NCI-H345 treated with DMSO at 0.1 percent for 48 hours (cell line): ENCODE measurements around the gene TMC4.
A peak's percentile ranks its signal among the peaks of the same experiment; 100 is the strongest.
"Not testable (repeated sequence)": the region's sequence is repeated elsewhere in the genome, so short reads cannot be mapped to it uniquely, and the experiment has no call there.

Experiments used
- DNase-seq: peaks from one replicate; lab custom pipeline; 2025; ENCODE audit not compliant: unreplicated experiment; lab: John Stamatoyannopoulos, UW

The TMC4 gene

DNA sequence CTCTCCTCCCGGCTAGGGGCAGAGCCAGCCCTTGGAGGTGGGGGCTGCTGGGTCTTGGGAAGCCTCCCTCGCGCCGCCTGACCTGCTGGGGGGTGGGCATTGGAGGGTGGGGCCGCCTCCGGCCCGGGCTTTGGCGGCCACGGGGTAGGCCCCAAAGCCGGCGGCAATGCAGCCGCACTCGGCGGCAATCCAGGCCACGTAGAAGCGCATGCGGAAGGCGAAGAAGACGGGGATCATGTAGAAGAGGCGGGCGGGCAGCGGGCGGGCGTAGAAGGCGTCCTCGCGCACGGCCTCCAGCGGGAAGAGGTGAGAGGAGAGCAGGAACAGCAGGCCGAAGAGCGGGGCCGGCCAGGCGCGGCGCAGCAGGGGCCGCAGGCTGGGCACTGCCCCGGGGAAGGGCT, 7.7 kb upstream of the TMC4 start:
- DNase-seq = no peak

DNA sequence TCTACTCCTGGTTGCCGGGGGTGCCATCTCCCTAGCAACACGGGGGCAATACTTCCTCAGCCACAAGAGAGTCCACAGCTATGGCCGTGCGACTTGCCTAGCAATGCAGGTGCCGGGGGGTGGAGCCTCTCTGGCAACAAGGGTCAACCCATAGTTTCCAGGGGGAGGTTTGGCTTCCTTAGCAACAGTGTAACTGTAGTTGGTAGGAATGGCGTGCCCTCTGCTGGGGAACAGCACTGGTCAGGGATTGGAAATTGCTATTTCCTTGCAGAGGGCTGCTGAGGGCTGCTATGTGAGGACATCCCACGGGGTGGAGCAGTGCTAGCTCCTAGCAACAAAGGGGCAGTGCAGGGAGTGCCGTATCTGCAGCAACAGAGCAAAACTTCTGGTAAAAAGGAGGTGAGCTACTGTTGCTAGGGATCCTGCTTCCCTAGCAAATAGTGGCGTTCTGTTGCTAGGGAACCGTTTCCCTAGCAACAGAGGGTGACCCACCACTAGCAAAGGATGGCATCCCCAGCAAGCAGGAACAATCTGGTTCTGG, 7.0 kb upstream of the TMC4 start:
- DNase-seq = no peak

DNA sequence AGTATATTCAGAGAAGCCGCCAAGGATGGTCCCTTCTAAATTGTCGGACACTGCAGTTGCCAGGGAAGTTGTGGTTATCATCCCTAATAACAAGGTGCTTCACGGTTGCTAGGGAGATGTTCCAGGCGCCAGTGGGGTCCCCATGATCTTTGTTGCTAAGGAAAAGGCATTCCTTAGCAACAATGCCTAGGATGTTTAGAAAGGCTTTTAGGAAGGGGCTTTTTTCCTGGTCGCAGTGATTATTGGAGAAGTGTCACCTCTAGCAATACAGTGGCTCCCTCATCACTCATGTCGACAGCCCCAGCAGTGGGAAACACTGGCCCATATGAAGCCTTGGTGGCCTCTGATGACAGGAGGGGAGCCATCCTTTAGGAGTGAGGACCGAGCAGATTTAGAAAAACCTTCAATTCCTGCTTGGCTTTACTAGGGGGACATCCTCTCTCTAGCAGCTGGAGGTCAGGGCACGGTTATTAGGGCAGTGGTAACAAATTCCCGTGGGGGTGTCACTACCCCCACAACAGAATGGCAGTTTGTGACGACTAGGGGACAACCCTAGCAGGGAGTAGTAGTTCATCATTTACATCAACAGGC, 6.4 kb upstream of the TMC4 start:
- DNase-seq = no peak

DNA sequence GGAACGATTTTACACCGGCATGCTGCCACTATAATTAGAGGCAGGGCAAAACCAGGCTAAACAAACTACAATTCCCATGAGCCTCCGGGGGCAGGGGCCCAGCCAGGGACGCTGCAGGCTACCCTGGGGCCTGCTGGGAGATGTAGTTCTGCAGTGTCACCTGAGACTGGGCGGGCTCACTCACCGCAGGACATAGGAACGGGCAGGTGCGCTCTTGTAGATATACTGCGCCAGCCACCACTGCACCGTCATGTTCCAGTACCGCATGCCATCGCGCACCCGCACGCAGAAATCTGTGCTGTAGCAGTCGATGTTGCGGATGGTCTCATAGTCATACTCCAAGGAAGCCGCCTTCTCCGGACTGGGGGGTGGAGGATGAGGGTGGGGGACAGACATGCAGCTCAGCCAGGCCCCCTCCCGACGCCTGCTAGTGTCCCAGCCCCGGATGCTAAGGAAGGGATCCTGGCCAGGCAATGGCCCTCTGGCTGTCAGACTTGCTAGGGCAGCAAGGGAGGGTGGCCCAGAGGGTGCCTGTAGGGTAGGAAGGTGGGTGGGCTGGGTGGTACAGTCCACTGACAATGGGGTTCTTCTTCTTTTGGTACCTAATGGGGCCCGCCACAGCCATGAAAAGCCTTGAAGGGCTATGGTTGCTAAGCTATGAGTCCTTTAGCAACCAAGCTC, 5.8 kb upstream of the TMC4 start:
- DNase-seq = no peak

DNA sequence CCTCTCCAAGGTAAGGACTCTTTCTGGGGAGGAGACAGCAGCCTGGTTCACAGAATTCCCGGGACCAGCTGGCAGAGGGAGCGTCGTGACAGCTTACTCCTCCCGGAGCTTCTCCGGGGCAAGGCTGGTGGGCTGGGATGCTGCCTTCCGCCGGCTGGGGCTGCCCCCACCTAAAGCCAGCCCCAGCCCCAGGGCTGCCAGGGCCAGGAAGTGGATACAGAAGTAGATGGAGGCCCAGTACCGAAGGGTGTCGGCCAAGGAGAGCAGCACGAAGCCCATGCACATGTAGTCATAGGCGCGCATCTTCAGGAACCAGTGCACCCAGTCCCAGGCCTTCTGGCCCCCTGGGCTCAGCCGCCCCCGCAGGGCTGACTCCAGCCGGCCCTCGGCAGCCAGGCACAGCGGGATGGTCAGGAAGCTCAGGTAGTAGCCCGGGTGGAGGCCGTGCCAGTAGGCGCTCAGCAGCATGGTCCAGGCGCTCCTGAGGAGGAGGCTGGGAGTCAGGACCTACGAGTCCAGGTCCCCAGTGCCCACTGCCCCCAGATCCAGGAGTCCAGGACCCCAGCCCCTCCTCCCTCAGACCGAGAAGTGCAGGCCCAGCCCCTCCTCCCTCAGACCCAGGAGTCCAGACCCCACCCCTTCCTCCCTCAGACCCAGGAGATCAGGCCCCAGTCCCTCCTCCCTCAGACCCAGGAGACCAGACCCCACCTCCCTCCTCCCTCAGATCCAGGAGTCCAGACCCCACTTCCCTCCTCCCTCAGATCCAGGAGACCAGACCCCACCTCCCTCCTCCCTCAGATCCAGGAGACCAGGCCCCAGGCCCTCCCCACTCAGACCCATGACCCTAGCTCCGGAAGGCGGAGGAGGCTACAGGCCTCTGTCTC, 1.2 kb upstream of the TMC4 start:
- DNase-seq = no peak

DNA sequence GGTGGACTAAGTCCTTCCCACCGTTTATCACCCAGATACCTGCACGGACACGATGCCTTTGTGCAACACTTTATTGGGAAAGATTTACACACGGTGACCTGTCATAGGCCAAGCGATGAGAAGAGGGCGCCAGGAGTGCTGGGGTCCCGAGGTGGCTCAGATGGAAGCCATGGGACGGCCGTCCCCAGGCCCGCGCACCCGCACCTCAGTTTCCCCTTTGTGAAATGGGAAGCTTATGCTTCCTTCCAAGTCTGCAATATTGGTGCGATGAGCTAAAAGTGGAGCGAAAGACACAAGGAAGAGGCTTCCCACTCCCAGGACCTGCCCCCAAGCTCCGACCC, 369 bp upstream of the TMC4 start:
- no peak for DNase-seq

DNA sequence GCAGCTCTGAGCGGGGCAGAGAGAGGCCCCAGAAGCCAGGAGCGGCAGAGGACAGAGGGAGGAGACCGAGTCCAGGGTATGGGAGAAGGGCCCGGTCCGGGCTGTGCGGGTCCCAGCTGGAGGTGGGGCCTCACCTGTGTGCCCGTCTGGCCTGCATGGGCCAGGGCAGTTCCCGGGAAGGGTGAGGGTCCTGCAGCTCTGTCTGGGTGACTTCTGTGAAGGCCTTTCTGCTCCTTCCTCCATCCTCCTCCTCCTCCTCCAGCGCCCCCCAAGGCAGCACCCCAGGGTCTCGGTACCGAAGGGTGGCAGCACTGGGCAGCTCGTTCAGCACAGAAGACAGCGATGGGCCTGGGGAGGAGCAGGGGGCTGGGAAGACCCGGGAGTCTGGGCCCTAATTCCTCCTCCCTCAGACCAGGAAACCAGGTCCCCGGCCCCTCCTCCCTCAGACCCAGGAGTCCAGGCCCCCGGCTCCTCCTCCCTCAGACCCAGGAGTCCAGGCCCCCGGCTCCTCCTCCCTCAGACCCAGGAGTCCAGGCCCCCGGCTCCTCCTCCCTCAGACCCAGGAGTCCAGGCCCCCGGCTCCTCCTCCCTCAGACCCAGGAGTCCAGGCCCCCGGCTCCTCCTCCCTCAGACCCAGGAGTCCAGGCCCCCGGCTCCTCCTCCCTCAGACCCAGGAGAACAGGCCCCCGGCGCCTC, 1.1 kb downstream of the TMC4 start:
- not testable (repeated sequence) for DNase-seq

DNA sequence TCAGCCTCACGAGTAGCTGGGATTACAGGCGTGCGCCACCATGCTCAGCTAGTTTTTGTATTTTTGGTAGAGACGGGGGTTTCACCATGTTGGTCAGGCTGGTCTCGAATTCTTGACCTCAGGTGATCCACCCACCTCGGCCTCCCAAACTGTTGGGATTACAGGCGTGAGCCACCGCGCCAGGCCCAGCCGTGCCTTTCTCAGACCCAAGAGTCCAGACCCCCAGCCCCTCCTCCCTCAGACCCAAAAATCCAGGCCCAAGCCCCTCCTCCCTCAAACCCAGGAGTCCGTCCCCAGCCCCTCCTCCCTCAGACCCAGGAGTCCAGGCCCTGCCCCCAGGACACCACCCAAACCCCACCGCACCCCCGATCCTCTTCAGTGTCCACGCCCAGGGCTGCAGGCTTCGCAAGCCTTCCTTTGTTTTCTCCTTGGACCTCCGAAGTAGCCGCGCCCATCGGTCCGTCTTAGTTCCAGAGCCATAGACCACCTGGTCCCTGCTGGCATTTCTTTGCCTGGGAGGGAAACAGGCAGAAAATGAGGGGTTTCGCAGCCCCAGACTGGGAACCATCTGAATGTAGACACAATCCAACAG, 3.7 kb downstream of the TMC4 start:
- DNase-seq = no peak

DNA sequence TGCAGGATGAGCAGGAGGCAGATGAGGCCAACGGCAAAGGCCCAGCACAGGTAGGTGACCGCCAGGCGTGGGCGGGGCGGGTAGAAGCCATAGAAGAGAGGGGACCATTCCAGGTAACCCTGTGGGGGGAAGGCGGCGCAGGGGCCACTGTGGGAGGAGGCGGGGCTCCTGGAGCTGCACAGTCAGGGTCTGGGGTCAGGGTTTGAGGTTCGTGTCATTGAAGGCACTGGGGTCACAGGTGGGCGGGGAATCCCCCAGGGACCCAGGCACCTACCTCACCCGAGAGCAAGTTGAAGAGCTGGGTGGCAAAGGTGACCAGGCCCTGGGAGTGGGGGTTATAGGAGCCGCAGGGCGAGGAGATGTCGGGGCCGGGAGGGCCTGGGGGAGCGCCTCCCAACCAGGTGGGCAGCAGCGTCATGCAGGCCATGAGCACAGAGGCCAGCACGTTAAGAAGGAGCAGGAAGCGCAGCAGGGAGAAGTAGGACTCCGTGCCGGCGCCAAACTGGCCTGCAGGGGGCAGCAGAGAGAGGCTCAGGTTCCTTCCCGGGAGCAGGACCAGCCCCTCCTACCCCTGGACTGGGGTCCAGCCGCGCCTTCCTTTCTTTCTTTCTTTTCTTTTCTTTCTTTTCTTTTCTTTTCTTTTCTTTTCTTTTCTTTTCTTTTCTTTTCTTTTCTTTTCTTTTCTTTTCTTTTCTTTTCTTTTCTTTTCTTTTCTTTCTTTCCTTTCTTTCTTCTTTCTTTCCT, 4.6 kb downstream of the TMC4 start:
- DNase-seq = peak; percentile 10

DNA sequence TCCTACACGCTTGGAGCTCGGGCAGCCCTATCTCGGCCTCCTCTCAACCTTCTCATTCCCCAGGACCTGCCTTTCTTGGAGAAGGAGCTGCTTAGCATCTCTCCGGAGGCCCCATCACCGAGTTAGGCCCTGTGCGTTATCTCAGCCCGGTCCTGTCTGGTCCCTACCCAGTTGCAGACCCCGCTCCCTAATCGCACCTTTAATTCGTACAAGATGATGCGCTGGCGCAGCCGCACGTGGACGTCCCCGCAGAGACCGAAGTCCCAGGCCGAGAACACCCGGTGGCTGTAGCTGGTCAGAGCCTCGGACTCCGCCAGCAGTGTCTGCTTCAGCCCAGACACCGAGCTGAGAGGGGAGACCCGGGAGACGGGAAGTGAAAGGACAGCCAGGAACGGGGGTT, 7.7 kb downstream of the TMC4 start:
- DNase-seq = no peak

DNA sequence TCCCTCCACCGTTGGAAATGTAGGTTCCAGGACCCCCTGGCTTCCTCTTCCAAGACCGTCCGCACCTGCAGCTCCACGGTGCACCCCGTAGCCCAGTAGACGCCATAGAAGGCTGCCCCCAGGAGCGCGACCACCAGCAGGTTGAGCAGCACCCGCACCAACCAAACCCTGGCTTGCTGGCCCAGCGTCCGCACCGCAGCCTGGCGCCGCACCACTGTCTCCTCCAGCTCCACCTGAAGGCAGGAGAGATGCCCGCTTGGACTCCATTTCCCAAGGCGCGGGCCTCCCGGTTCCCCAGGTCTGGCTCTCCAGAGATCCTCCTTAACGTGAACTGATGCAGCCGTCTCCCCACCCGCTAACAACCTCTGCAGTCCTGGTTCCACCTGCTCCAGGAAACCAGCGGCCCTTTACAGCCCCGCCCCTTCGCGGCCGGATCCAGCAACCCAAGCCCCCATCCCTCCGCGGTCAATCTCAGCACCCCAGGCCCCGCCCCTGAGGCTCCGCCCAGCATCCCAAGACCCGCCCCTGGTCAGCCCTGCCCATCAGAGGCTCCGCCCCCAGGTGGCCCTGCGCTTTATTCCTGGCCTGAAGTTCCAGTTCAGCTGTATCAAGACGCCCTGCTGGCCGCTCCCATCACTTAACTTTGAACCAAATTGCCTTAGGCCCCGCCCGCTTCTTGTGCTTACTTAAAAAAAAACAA, 8.4 kb downstream of the TMC4 start:
- no peak for DNase-seq

DNA sequence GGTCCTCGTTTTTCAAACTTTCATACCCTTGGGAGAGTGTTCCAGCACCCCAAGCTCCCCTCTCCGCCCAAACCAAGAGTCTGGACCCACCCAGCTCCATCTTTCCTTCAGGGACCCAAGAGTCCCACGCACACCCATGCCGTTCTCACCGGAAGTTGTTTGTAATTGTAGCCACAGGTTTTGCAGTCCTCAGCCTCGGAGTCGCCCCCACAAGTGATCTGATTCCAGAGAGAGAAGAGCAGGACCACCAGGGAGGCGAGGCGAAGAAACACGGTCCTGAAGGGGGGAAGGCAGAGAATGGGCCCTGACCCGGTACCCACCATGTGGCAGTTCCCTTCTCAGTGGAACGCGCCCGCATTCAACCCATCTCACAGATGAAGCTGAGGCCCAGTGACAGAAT, 10.1 kb downstream of the TMC4 start:
- DNase-seq = no peak

DNA sequence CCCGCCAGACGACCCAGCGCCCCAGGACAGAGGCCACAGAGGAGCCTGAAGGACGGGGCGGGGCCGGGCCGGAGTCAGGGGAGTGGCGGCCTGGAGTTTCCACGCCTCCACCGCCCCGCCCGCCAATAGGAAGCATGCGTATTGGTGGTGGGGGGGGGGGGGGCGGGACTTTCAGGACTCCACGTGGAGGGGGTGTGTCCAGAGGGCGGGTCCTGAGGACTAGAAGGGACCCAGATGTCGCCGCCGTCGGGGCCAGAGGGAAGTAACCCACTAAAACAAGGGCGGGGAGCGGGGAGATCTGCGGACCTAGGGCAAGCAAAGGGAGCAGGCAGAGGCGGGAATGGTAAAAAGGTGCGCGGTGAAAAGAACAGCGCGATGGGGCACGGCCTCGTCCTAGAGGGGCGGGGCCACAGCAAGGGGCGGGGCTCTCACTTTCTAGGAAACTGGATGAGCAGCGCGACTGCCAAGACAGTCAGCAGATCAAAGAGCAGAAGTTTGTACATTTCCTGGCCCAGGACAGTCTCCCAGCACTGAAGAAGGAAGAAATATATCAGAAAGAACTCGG, 10.6 kb downstream of the TMC4 start:
- peak; percentile 32 for DNase-seq

DNA sequence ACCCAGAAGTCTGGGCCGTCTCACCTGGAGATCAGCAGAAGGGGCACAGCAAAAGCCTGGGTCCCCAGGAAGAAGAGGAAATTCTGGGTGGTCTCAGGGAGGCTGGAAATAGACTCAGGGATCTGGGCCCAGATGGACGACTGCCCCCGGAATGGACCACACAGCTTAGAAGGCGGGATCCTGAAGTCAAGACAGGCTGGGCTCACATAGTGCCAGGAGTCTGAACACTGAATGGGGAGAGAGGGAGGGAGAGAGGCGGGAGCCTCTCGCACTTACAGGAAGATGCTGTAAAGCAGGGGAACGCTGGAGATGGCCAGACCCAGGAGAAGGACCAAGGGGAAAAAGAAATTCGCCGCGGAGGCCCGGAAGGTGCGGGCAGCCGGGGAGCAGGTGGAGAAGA, 12.1 kb downstream of the TMC4 start:
- DNase-seq = no peak

DNA sequence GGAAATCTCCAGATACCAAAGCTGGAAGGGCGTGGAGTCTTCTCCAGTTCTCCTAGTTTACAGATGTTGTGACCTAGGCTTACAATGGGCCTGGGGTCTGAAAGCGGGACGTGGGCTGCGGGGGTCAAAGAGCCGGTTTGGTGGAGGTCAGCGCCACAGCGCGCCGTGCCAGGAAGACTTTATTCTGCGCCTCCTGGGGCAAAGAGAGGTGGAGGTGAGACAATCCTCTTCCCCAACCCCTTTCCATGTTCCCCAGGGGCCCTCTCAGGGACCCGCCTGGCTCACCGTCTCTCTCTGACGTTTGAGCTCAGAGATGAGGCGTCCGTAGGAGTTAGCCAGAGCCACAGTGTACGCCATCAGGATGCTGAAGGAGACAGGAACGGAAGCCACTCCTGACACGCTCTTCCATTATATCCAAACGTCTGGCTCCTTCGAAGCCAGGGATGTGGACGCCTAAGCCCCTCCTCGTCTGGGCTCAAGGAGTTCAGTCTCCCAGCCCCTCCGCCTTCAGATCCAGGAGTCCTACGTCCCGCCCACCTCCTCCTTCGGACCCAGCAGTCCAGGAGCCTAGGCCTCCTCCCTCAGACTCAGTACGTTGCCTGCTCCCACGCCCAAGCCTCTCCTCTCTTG, 12.7 kb downstream of the TMC4 start:
- no peak for DNase-seq

DNA sequence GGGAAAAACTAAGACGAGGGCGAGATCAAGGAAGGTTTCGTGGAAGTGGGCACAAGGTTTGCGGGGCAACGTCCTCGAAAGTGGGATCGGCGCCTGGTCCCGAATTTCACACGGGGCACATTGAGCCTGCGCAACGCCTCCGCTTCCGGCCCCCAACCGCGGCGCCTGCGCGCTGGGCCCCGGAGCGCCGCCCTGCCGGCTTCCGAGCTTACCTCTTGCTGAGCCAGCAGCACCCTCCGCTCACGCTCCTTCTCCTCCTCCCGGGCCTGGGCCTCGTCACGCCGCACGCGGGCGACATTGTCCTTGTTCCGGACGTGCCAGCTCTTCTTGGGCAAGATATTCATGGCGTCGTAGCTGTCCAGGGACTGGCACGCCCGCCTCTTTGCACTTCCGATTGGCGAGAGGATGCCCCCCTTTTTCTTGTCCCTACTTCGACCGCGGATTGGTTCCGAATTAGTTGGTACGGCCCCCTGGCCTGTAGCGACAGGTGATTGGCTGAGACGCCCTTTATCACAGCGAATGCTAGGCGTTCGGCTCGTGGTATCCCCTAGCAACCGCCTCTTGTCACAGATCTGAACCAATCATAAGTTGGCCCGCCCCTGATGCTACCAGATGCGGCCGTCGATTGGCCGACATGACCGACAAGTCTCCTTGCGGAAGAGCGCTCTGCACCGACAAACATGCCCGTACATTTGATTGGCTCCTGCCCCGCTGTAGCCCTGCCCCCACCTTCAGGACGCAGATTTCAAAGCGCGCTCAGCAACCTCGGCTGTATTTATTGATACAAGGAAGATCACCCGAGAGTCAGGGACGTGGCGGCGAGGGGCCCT, 13.4 kb downstream of the TMC4 start, which contains the start of gene LENG1:
LENG1 (minus strand) TSS at position 370 of the 830 bp plus-strand sequence; CDS start at position 344, 26 bp downstream.
- peak; percentile 94 for DNase-seq

DNA sequence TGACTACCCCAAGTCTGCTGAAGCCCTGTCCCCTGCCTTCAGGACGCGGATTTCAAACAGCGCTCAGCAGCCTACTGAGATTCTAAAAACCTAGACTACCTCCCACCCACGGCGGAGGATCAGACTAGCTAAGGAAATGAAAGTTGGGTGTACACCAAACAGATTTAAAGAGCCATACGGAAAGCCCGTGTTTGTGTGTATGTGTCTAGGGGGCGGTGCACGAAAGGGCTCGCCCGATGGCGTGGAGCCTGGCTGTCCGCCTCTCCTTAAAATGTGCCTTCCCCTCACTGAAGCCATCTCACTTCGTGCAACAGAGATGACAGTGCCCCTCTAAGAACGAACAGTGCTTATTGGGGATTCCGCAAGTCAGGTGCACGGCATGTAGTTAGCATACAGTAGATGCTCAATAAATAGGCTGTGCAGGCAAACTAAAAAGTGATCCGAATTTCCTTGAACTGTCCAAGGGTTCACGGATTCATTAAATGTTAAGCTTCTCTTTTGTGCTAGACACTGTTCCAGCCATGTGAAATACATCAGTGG, 14.1 kb downstream of the TMC4 start:
- no peak for DNase-seq

DNA sequence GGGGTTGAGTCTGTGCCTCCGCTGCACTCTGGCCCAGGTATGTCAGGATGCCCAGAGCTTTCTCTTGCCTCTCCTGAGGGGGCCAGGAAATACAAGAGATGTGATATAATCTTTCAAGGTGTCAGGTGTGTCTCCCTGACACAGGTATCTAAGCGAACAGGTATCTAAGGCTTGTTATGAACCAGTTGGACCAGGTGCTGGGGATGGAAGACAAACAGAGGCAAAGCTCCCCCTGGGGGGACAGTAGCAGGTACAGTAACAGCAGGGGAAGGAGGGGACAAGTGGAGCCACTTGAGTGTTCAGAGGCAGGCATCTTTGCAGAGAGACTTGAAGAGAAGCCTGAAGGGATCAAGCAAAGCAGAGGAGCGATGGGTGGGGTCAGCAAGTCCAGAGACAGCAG, 16.0 kb downstream of the TMC4 start:
- DNase-seq = no peak
